Activated naive CD4-positive, alpha-beta T cell treated with anti-CD3 and anti-CD28 coated beads, Interleukin-2, amount 10 ng/mL, durations not matched to agents 7 days and 5 days (primary cell): ENCODE results near the gene URI1.
"Not testable (repeated sequence)": the region's sequence is repeated elsewhere in the genome, so short reads cannot be mapped to it uniquely, and the experiment has no call there.

ENCODE experiments used
- CTCF ChIA-PET: fragments of 350-600 bp; sonication (Branson Sonifier 250); formaldehyde crosslinking; loops from one replicate; lab custom pipeline; 2021; ENCODE audit warnings: antibody characterized with exemption; lab: Charles Lee
- DNase-seq: peaks from one replicate; pipeline ENCODE4 v3.0.0-alpha.2; 2020
- H3K27ac Mint-ChIP-seq: one replicate; pipeline ENCODE4 v1.8.0; 2021; ENCODE audit warnings: mild to moderate bottlenecking, moderate library complexity, mixed read lengths
- H3K27me3 Mint-ChIP-seq: one replicate; pipeline ENCODE4 v1.8.0; 2021; ENCODE audit warnings: mild to moderate bottlenecking, mixed read lengths
- H3K36me3 Mint-ChIP-seq: one replicate; pipeline ENCODE4 v1.8.0; 2021; ENCODE audit warnings: mixed read lengths
- H3K4me1 Mint-ChIP-seq: one replicate; pipeline ENCODE4 v1.8.0; 2021; ENCODE audit warnings: mixed read lengths
- H3K4me3 Mint-ChIP-seq: one replicate; pipeline ENCODE4 v1.8.0; 2021; ENCODE audit warnings: mild to moderate bottlenecking, moderate library complexity, mixed read lengths
- H3K9me3 Mint-ChIP-seq: one replicate; pipeline ENCODE4 v1.8.0; 2021; ENCODE audit warnings: mixed read lengths

Gene URI1

DNA sequence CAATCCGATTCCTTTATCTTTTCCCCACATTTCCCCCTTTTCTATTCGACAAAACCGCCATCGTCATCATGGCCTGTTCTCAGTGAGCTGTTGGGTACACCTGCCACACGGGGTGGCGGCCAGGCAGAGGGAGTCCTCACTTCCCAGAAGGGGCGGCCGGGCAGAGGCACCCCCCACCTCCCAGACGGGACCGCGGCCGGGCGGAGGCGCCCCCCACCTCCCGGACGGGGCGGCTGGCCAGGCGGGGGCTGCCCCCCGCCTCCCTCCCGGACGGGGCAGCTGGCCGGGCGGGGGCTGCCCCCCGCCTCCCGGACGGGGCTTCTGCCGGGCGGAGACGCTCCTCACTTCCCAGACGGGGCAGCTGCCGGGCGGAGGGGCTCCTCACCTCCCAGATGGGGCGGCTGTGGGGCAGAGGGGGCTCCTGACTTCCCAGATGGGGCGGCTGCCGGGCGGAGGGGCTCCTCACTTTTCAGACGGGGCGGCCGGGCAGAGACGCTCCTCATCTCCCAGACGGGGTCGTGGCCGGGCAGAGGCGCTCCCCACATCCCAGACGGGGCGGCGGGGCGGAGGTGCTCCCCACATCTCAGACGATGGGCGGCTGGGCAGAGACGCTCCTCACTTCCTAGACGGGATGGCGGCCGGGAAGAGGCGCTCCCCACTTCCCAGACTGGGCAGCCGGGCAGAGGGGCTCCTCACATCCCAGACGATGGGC, 6.9 kb downstream of the URI1 start:
- H3K27ac Mint-ChIP-seq, H3K9me3 Mint-ChIP-seq, DNase-seq, H3K4me3 Mint-ChIP-seq, CTCF ChIA-PET, H3K27me3 Mint-ChIP-seq: not testable (repeated sequence)
- peaks cover 43% of the 10 kb centered on the region for H3K4me1 Mint-ChIP-seq
- peaks cover 31% of the 10 kb centered on the region for H3K36me3 Mint-ChIP-seq

DNA sequence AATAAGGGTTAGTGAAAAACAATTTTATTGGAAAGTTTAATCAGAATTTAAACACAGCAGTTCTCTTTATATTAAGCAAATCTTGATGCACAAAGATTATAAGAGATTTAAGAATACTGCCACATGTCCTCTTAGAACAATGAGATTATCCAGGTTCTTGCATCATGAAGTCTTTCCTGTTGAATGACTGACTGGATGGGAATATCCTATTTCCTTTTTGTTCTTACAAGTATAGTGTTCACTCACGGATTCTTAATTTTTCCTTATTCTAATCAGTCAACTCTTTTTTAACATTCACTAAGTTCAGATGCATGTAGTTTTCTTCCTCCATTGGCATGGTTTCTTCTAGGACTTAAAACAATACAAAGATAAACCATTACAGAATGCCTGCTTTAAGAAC, 10.1 kb downstream of the URI1 start:
- Mint-ChIP-seq H3K4me1 (peaks cover 22% of the 10 kb centered on the region), H3K9me3 (peaks cover 8% of the 10 kb centered on the region), H3K36me3 (peaks cover 26% of the 10 kb centered on the region), H3K4me3 (no peak overlapping the region), H3K27me3 (no peaks in the 10 kb centered on the region), H3K27ac (no peak overlapping the region)
- no peak for DNase-seq
- CTCF ChIA-PET: no interaction called here

DNA sequence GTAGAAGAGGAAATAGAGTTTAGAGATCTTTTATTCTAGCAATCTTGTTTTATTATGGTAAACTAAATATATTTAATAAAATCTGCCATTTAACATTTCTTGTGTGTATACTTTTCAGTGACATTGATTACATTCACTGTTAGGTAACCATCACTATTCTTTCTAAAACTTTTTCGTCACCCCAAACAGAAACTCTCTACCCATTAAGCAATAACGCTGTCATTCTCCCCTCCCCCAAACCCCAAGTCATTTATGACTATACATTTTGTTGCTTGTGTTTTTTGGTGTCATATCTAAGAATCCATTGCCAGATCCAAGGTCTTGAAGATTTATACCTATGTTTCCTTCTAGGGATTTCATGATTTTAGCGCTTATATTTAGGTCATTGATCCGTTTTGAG, 10.6 kb downstream of the URI1 start:
- CTCF ChIA-PET: no interaction called here
- peaks cover 8% of the 10 kb centered on the region for H3K9me3 Mint-ChIP-seq
- peaks cover 17% of the 10 kb centered on the region for H3K4me1 Mint-ChIP-seq
- DNase-seq: no peak
- H3K27ac Mint-ChIP-seq: no peak overlapping the region
- H3K36me3 Mint-ChIP-seq: peaks cover 23% of the 10 kb centered on the region
- no peak overlapping the region for H3K4me3 Mint-ChIP-seq
- H3K27me3 Mint-ChIP-seq: no peaks in the 10 kb centered on the region

DNA sequence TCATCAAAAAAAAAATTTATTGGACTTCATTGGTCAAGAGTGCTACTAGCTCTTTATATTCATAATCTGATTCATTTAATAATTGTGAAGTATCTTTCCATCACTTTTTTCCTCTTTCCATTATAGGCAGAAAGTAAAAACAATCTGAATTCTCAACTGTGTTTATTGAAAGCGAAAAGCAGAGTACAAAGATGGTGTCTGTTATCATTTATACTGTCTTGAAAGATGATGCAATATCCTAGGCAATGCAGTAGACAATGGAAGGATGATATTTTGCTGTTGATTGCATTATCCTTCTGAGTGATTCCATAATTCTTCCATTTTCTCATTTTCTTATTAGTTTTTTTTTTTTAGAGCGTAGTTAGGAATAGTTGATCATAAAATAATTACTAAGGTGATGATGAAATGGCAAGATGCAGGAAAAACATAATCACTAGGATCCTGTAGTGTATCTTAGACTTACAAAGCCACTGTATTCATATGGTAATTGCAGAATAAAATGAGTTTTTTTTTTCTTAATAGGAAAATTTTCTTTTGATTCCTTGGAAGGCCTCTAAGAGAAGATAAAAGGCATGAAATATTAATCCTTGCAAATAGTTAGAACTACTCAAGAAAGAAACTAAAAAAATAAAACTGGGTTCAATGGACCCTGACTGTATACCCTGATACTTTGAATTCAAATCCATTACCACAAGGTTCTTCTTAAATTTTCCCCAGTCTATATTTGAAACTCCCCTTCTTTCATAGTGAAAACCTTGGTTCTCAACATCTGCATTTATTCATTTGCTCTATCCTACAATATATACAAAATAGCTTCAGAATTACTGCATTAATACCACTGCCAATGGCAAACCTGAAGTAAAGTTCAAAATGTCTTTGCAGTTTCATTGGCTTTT, 11.6 kb downstream of the URI1 start:
- DNase-seq: no peak

DNA sequence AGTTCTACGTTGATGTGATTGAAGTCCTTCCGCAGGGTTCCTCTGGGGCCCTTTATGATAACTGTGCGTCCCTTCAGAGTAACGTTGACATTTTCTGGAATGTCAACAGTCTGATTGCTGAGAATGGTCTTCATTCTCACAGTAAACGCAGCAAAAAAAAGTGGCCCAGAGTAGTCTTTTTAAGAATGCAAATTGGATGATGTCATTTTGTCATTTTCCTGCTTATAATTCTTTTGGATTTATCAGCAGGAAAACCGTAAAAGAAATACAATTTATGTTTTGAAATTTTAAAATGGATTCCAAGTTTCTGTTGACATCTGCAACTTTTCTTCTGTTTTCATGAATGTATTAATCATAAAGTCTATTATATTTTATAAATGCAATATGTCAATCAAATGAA, 14.8 kb downstream of the URI1 start:
- no peak overlapping the region for H3K4me3 Mint-ChIP-seq
- peaks cover 14% of the 10 kb centered on the region for H3K4me1 Mint-ChIP-seq
- CTCF ChIA-PET: interaction anchor here (0.7 kb wide), 2 partner anchors 8 to 1031 kb away, joined by 3 to 5 read pairs; no protein-coding TSS in a partner anchor
- no peak for DNase-seq
- peaks cover 4% of the 10 kb centered on the region for H3K9me3 Mint-ChIP-seq
- H3K27ac Mint-ChIP-seq: no peak overlapping the region
- peaks cover 16% of the 10 kb centered on the region for H3K36me3 Mint-ChIP-seq
- no peaks in the 10 kb centered on the region for H3K27me3 Mint-ChIP-seq

More for the DNA sequence above, 11.6 kb downstream of the URI1 start:
- Mint-ChIP-seq H3K27me3 (no peaks in the 10 kb centered on the region), H3K36me3 (peaks cover 16% of the 10 kb centered on the region), H3K9me3 (peaks cover 4% of the 10 kb centered on the region), H3K4me1 (peaks cover 11% of the 10 kb centered on the region), H3K4me3 (no peak overlapping the region), H3K27ac (no peak overlapping the region)
- CTCF ChIA-PET: no interaction called here

DNA sequence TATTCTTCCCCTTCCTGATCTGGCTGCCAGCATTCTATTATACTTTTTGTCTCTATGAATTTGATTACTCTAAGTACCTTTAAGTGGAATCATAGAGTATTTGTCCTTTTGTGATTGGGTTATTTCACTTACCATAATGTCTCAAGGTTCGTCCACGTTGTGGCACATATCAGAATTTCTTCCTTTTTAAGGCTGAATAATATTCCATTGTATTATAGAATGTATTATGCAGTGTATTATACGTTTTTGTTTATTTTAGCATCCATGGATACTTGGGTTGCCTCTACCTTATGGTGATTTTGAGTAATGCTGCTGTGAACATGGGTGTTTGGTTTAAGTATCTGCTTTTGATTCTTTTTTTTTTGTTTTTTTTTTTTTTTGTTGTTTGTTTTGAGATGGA, 19.3 kb downstream of the URI1 start:
- Mint-ChIP-seq H3K4me1 (peaks cover 34% of the 10 kb centered on the region), H3K4me3 (no peak overlapping the region), H3K36me3 (peaks cover 11% of the 10 kb centered on the region), H3K27me3 (no peaks in the 10 kb centered on the region), H3K9me3 (no peaks in the 10 kb centered on the region), H3K27ac (no peak overlapping the region)
- CTCF ChIA-PET: no interaction called here
- no peak for DNase-seq

DNA sequence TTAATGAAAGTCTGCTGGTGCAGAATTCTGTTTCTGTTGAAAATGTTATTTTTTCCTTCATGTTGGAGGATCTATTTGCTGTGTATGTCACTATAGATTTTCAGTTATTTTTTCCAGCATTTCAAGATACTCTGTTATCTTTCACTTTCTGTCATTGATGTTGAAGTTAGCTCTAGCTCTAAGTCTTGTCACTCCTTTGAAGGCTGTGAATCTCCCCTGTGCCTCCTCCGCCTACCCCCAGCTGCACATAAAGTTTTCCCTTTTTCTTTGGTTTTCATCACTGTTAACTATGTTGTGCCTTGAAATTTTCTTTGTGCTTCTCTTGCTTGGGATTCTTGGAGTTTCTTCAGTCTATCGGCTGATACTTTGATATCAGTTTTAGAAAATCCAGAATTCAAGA, 20.8 kb downstream of the URI1 start:
- Mint-ChIP-seq H3K4me1 (peaks cover 34% of the 10 kb centered on the region), H3K36me3 (peaks cover 11% of the 10 kb centered on the region), H3K27ac (no peak overlapping the region), H3K27me3 (no peaks in the 10 kb centered on the region), H3K4me3 (no peak overlapping the region), H3K9me3 (no peaks in the 10 kb centered on the region)
- no peak for DNase-seq
- CTCF ChIA-PET: no interaction called here

DNA sequence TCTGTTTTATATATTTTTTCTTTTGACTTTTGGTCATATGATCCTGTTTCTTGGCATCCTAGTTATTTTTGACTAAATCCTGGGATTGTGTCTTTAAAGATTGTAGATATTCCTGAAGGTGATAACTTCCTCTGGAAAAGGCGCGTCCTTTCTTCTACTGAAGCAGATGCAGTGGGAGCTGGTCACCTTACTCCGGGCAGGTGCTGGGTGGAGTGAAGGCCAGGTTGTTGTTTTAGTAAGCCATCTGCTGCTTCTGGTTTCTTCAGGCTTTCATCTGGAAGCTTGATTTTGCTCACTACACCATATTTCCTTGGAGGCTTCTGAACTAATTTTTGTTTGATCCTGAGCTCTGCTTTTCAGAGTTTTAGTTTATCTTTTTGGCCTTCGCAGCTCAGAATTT, 21.5 kb downstream of the URI1 start:
- no peaks in the 10 kb centered on the region for H3K27me3 Mint-ChIP-seq
- no peak for DNase-seq
- H3K9me3 Mint-ChIP-seq: no peaks in the 10 kb centered on the region
- CTCF ChIA-PET: no interaction called here
- peaks cover 10% of the 10 kb centered on the region for H3K36me3 Mint-ChIP-seq
- H3K4me1 Mint-ChIP-seq: peaks cover 34% of the 10 kb centered on the region
- H3K4me3 Mint-ChIP-seq: no peak overlapping the region
- H3K27ac Mint-ChIP-seq: no peak overlapping the region

DNA sequence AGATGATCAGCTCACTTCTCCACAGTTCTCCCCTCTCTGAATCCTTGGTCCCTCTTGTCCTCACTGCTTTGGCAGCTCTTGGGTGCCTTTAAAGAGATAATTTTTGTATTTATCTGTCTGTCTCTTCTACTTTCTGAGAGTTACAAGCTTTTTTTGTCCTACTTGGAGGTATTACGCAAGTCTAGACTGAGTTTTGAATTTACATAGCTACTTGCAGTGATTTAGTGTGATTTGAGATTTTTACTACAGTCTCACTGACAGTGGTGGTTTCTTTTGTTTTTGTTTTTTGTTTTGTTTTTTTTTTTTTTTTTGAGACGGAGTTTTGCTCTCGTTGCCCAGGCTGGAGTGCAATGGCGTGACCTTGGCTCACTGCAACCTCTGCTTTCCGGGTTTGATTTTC, 22.1 kb downstream of the URI1 start:
- no peaks in the 10 kb centered on the region for H3K27me3 Mint-ChIP-seq
- peaks cover 10% of the 10 kb centered on the region for H3K36me3 Mint-ChIP-seq
- no peak overlapping the region for H3K4me3 Mint-ChIP-seq
- no peak overlapping the region for H3K27ac Mint-ChIP-seq
- CTCF ChIA-PET: no interaction called here
- H3K9me3 Mint-ChIP-seq: no peaks in the 10 kb centered on the region
- no peak for DNase-seq
- peaks cover 34% of the 10 kb centered on the region for H3K4me1 Mint-ChIP-seq

DNA sequence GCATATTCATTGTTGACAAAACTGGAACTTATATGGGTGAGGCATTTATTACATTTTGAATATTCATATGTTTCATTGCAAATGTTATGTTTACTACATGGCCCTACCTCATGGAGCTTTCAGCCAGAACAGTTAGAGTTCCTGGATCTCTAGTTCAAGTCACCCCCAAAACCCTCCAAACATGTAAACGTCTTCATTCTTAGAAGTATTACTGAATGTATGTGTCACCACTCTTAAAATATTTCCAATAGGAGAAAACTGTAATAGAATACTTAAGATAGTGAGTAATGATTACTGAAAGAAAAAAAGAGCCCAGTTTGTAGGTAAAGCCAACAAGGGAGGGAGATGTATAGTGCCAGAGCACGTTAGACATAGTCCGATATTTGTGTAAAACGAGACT, 23.5 kb downstream of the URI1 start:
- Mint-ChIP-seq H3K9me3 (no peaks in the 10 kb centered on the region), H3K4me1 (peaks cover 34% of the 10 kb centered on the region), H3K36me3 (peaks cover 3% of the 10 kb centered on the region), H3K27me3 (no peaks in the 10 kb centered on the region), H3K4me3 (no peak overlapping the region), H3K27ac (no peak overlapping the region)
- DNase-seq: no peak
- CTCF ChIA-PET: interaction anchor here (1.1 kb wide), 2 partner anchors 8 to 11 kb away, joined by 3 to 4 read pairs; no protein-coding TSS in a partner anchor

DNA sequence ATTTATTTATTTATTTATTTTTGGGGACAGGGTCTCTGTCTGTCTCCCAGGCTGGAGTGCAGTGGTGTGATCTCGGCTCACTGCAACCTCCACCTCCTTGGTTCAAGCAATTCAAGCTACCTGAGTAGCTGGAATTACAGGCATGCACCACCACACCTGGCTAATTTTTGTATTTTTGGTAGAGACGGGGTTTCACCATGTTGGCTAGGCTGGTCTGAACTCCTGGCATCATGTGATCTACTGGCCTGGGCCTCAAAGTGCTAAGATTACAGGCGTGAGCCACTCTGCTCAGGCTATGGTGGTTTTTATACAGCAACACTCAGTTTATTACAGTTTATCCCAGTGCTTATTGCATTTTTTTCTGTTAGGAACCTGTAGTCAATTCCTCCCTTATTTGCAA, 24.1 kb downstream of the URI1 start:
- CTCF ChIA-PET: interaction anchor here (1.1 to 1.4 kb wide), 2 partner anchors 11 to 236 kb away, joined by 4 read pairs; no protein-coding TSS in a partner anchor
- not testable (repeated sequence) for H3K27me3 Mint-ChIP-seq, H3K27ac Mint-ChIP-seq, DNase-seq, H3K4me3 Mint-ChIP-seq, H3K9me3 Mint-ChIP-seq, H3K36me3 Mint-ChIP-seq
- peaks cover 33% of the 10 kb centered on the region for H3K4me1 Mint-ChIP-seq

DNA sequence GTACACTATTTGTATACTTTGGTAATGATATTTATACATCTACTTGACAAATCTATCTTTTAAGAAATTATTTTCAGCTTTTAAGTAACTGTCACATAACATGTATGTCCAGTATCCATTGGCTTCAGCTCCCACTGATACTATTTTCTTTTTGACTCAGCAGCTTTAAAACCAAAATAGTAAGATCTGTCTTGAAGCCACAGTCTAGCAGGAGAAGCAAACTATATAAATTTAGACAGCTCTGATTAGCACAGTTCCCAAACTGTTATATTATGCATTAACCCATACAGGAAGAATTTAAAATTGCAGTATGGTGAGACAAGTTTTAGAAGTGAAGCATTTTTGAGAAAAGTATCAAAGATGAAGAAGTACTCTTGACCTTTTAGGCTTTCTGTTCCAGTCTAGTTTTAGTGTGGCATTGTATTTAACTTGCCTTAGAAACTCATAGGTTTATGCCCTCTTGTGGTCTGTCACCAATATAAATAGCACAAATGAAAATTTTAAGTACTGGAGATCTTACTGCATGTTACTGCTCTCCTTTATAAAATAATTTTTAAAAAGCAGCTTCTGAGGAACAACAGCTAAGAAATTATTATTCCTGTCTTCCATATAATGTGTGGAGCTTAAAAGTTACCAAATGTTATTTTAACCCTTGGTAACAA, 24.7 kb downstream of the URI1 start:
- Mint-ChIP-seq H3K4me1 (peaks cover 32% of the 10 kb centered on the region), H3K4me3 (no peak overlapping the region), H3K9me3 (no peaks in the 10 kb centered on the region), H3K27ac (no peak overlapping the region), H3K36me3 (no peaks in the 10 kb centered on the region), H3K27me3 (no peaks in the 10 kb centered on the region)
- CTCF ChIA-PET: interaction anchor here (1.1 to 1.5 kb wide), 3 partner anchors 10 to 236 kb away, joined by 4 read pairs; no protein-coding TSS in a partner anchor
- no peak for DNase-seq

DNA sequence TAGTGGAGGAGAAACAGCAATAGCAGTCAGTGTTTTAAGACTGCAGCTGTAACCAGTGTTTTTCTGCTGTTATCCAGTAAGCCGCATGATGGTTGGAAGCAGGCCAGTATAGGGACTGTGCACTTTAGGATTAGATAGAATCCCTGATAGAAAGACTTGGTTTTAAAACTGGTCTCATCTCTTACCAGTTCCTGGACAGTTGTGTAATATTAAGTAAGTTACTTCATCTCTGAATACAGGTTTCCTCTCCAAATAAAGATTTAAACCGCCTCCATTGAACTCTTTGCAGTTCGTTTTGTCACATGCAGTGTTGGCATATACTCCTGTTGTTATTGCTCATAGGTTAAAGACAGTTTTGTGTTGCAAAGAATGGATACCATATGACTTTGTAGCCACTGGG, 25.6 kb downstream of the URI1 start:
- DNase-seq: no peak
- H3K27ac Mint-ChIP-seq: no peak overlapping the region
- H3K4me1 Mint-ChIP-seq: peaks cover 25% of the 10 kb centered on the region
- no peaks in the 10 kb centered on the region for H3K9me3 Mint-ChIP-seq
- H3K27me3 Mint-ChIP-seq: no peaks in the 10 kb centered on the region
- no peak overlapping the region for H3K4me3 Mint-ChIP-seq
- CTCF ChIA-PET: interaction anchor here (1.4 to 1.5 kb wide), 2 partner anchors 10 to 237 kb away, joined by 4 read pairs; no protein-coding TSS in a partner anchor
- no peaks in the 10 kb centered on the region for H3K36me3 Mint-ChIP-seq

DNA sequence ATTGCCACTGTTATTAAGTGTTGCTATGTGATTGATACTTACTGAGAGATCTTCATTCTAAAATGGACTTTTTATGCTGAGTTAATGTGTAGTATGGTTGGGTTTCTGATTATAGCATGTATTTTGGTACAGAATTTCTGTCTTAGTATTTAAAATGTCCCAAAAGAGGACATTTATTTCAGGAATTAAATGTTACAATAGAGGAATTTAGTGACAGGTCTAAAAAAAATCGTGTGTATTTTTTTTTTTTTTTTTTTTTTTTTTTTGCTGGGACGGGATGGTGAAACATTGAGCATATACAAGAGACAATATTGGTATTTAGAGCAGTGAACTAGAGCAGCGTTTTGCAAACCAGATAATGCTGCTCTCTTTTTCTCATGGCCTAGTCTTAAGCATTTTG, 27.9 kb downstream of the URI1 start:
- Mint-ChIP-seq H3K27me3 (no peaks in the 10 kb centered on the region), H3K27ac (no peak overlapping the region), H3K36me3 (peaks cover 2% of the 10 kb centered on the region), H3K4me1 (peaks cover 10% of the 10 kb centered on the region), H3K9me3 (no peaks in the 10 kb centered on the region), H3K4me3 (no peak overlapping the region)
- DNase-seq: no peak
- CTCF ChIA-PET: no interaction called here
